HS-5 (cell line): ENCODE data around the gene TCL1B.

Source experiments
- DNase-seq: peaks from one replicate; pipeline ENCODE4 v3.0.0-alpha.2; 2012; ENCODE audit warnings: low read depth

The TCL1B gene

GRCh38 chr14:95667249-95667693, 19.0 kb upstream of the TCL1B start:
- no peak for DNase-seq

- no peak for DNase-seq
Observed at GRCh38 chr14:95668235-95668772, 17.9 kb upstream of the TCL1B start.

- no peak for DNase-seq
Observed at GRCh38 chr14:95674613-95675012, 11.6 kb upstream of the TCL1B start.

- DNase-seq = no peak
Observed at GRCh38 chr14:95675486-95675885, 10.7 kb upstream of the TCL1B start.

- no peak for DNase-seq
Observed at GRCh38 chr14:95677179-95677835, 8.9 kb upstream of the TCL1B start.

- no peak for DNase-seq
Observed at GRCh38 chr14:95679148-95679815, 6.9 kb upstream of the TCL1B start.

GRCh38 chr14:95679998-95680735, 6.1 kb upstream of the TCL1B start:
- DNase-seq = no peak

- DNase-seq = no peak
Observed at GRCh38 chr14:95681153-95681552, 5.1 kb upstream of the TCL1B start.

- no peak for DNase-seq
Observed at GRCh38 chr14:95683793-95684192, 2.4 kb upstream of the TCL1B start.

GRCh38 chr14:95686935-95687334, 709 bp downstream of the TCL1B start:
- no peak for DNase-seq

GRCh38 chr14:95689441-95689840, 3.2 kb downstream of the TCL1B start:
- no peak for DNase-seq

- no peak for DNase-seq
Observed at GRCh38 chr14:95690815-95691214, 4.6 kb downstream of the TCL1B start.

- DNase-seq = no peak
Observed at GRCh38 chr14:95691591-95691990, 5.4 kb downstream of the TCL1B start.

- DNase-seq = no peak
Observed at GRCh38 chr14:95692109-95692508, 5.9 kb downstream of the TCL1B start.

GRCh38 chr14:95695051-95695450, 8.8 kb downstream of the TCL1B start:
- no peak for DNase-seq

- DNase-seq = no peak
Observed at GRCh38 chr14:95695913-95696312, 9.7 kb downstream of the TCL1B start.

- no peak for DNase-seq
Observed at GRCh38 chr14:95696741-95697140, 10.5 kb downstream of the TCL1B start.

- no peak for DNase-seq
Observed at GRCh38 chr14:95697764-95698163, 11.5 kb downstream of the TCL1B start.

- no peak for DNase-seq
Observed at GRCh38 chr14:95698287-95698686, 12.1 kb downstream of the TCL1B start.

GRCh38 chr14:95699412-95699811, 13.2 kb downstream of the TCL1B start:
- no peak for DNase-seq

GRCh38 chr14:95700221-95700976, 14.2 kb downstream of the TCL1B start:
- DNase-seq = no peak

- DNase-seq = no peak
Observed at GRCh38 chr14:95701846-95702221, 15.6 kb downstream of the TCL1B start.
